ENCODE results near the gene ZNF184. TPM values are rescaled to one million over a fixed set of nuclear protein-coding genes. Genes with fewer than 3 reads are reported as not detected.

Gene ZNF184
- total RNA-seq, 4 donors from 2014 or later = 6.4 to 8.2 (median 7.4) TPM

- no peak for TF ChIP-seq CTCF (IDR thresholded peaks at IDR 0.05; ENCODE audit: low read depth)
These were observed 34.4 kb upstream of the ZNF184 start for GRCh38 chr6:27507041-27507956.

GRCh38 chr6:27505209-27506027 is 32.5 kb upstream of the ZNF184 start:
- no peak for TF ChIP-seq CTCF (IDR thresholded peaks at IDR 0.05; ENCODE audit: low read depth)

- TF ChIP-seq CTCF (IDR thresholded peaks at IDR 0.05; ENCODE audit: low read depth) = no peak
These were observed 30.6 kb upstream of the ZNF184 start for GRCh38 chr6:27503436-27504030.

GRCh38 chr6:27502508-27503435 is 29.9 kb upstream of the ZNF184 start:
- no peak for TF ChIP-seq CTCF (IDR thresholded peaks at IDR 0.05; ENCODE audit: low read depth)

- no peak for TF ChIP-seq CTCF (IDR thresholded peaks at IDR 0.05; ENCODE audit: low read depth)
These were observed 28.3 kb upstream of the ZNF184 start for GRCh38 chr6:27501187-27501586.

- no peak for TF ChIP-seq CTCF (IDR thresholded peaks at IDR 0.05; ENCODE audit: low read depth)
These were observed 27.3 kb upstream of the ZNF184 start for GRCh38 chr6:27500177-27500576.

Measured in subcutaneous adipose tissue (tissue), 4 donors.